WERI-Rb-1 (cell line): ENCODE results near the gene ABCD1.

Source experiments
- DNase-seq: peaks from one replicate; pipeline ENCODE4 v3.0.0-alpha.2; 2020
- H3K27ac ChIP-seq: fragments of 250-450 bp; sonication (Bioruptor Pico); 2 replicates; pipeline ENCODE4 v1.5.1; 2020; ENCODE audit warnings: mild to moderate bottlenecking, moderate library complexity
- H3K27me3 ChIP-seq: fragments of 250-450 bp; sonication (Bioruptor Pico); 2 replicates; pipeline ENCODE4 v1.5.1; 2021; ENCODE audit warnings: mild to moderate bottlenecking, low read depth, moderate library complexity; ENCODE audit not compliant: insufficient read depth, severe bottlenecking
- H3K36me3 ChIP-seq: fragments of 250-450 bp; sonication (Bioruptor Pico); 2 replicates; pipeline ENCODE4 v1.5.1; 2020; ENCODE audit warnings: mild to moderate bottlenecking, moderate library complexity
- H3K4me3 ChIP-seq: 2 replicates; pipeline ENCODE4 v1.5.1; 2011; ENCODE audit warnings: low read depth, mild to moderate bottlenecking, control low read depth, low read length
- H3K9me3 ChIP-seq: fragments of 250-450 bp; sonication (Bioruptor Pico); 2 replicates; pipeline ENCODE4 v1.5.1; 2021; ENCODE audit warnings: mild to moderate bottlenecking, moderate library complexity; ENCODE audit not compliant: severe bottlenecking
- TF ChIP-seq, protein P1 (sequence below): IDR thresholded peaks from 2 replicates; pipeline ENCODE4 v1.5.1; 2011; ENCODE audit warnings: low read depth, mild to moderate bottlenecking, control low read depth, inconsistent platforms, low read length

Gene ABCD1

DNA sequence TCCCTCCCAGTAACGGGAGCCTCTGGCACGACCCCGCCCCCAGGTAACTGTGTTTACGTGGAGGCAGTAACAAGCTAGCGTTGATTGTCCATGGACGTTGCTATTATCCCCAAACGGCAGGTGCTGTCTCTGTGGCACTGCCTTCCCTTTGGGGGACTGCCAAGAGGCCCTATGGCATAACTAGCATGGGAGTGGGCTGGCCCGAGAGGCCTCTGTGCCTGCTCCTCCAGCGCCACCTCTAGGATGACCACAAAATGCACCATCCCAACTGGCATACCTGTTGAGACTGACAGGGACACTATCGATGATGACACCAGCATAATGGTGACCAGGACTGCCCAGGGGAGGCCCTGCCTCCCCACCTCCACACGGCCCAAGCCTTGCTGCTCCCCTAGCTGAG lies 57.7 kb downstream of the ABCD1 start:
- Histone ChIP-seq H3K27ac (no peak overlapping the region), H3K27me3 (peaks cover 12% of the 10 kb centered on the region), H3K9me3 (no peaks in the 10 kb centered on the region), H3K36me3 (peaks cover 18% of the 10 kb centered on the region), H3K4me3 (no peak overlapping the region)
- TF ChIP-seq, protein P1, sequence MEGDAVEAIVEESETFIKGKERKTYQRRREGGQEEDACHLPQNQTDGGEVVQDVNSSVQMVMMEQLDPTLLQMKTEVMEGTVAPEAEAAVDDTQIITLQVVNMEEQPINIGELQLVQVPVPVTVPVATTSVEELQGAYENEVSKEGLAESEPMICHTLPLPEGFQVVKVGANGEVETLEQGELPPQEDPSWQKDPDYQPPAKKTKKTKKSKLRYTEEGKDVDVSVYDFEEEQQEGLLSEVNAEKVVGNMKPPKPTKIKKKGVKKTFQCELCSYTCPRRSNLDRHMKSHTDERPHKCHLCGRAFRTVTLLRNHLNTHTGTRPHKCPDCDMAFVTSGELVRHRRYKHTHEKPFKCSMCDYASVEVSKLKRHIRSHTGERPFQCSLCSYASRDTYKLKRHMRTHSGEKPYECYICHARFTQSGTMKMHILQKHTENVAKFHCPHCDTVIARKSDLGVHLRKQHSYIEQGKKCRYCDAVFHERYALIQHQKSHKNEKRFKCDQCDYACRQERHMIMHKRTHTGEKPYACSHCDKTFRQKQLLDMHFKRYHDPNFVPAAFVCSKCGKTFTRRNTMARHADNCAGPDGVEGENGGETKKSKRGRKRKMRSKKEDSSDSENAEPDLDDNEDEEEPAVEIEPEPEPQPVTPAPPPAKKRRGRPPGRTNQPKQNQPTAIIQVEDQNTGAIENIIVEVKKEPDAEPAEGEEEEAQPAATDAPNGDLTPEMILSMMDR, result peak; percentile 61
- peak; percentile 58 for DNase-seq

DNA sequence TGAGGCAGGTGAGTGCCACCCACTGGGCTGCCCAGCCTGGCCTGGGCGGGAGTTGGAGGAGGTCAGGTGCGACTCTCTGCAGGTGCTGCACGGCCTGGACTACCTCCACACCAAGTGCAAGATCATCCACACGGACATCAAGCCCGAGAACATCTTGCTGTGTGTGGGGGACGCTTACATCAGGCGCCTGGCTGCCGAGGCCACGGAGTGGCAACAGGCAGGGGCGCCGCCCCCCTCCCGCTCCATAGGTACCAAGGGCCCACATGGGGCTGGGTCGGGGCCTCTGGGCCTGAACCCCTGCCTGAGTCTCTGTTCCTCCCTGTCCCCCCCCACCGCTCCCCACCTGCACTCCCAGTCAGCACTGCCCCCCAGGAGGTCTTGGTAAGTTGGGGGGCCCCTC lies 58.2 kb downstream of the ABCD1 start:
- DNase-seq, result no peak
- H3K4me3 ChIP-seq, result no peak overlapping the region
- H3K27ac ChIP-seq, result no peak overlapping the region
- peaks cover 22% of the 10 kb centered on the region for H3K36me3 ChIP-seq
- TF ChIP-seq, protein P1, result no peak
- H3K27me3 ChIP-seq, result peaks cover 15% of the 10 kb centered on the region
- H3K9me3 ChIP-seq, result no peaks in the 10 kb centered on the region

DNA sequence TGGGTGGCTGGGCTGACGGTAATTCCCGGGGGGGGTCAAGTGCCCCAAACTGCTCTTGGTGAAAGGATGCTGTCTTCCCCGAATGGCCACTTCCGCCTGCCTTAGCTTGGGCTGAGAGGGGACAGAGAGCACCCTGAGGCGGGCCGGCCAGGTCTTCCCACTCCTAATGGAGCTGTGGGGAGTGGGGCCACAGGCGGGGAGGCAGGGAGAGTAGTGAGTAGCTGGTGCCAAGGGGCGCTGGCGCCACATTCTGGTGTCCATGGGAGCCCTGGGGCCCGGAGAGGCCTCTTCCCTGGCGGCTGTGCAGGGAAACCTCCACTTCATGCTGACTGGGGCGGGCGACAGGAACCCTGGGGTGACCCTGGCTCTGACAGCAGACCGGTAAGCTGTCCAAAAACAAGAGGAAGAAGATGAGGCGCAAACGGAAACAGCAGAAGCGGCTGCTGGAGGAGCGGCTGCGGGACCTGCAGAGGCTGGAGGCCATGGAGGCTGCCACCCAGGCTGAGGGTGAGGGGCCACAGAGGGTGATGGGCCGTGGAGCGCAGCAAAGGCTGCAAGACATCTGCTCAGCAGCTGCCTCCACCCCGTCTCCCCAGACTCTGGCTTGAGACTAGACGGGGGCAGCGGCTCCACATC lies 58.8 kb downstream of the ABCD1 start:
- no peak overlapping the region for H3K27ac ChIP-seq
- TF ChIP-seq, protein P1, result no peak
- H3K4me3 ChIP-seq, result no peak overlapping the region
- DNase-seq, result no peak
- peaks cover 28% of the 10 kb centered on the region for H3K36me3 ChIP-seq
- H3K27me3 ChIP-seq, result peaks cover 14% of the 10 kb centered on the region
- H3K9me3 ChIP-seq, result no peaks in the 10 kb centered on the region

DNA sequence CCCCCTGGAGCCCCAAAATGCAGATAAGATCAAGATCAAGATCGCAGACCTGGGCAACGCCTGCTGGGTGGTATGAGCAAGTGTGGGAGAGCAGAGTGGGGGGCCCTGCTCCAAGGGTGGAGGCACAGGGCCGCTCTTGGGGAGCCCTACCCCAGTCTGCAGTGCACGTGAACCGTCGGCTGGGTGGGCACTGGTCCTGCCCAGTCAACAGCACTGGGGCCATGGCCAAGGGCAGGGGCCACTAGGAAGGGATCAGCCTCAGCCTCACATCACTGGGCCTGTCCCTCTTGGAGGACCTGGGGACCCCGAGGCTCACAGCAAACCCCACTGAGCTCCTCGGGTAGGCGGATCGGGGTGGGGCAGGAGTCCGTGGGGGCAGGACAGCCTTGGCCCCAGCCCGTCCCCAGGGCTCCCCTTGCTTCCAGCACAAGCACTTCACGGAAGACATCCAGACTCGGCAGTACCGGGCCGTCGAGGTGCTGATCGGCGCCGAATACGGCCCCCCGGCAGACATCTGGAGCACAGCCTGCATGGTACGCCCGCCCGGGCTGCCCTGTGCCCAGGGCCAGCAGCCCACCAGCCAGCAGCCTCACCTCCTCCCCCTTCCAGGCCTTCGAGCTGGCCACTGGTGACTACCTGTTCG lies 59.8 kb downstream of the ABCD1 start:
- no peak for DNase-seq
- Histone ChIP-seq H3K9me3 (no peaks in the 10 kb centered on the region), H3K27ac (no peak overlapping the region), H3K27me3 (peaks cover 13% of the 10 kb centered on the region), H3K4me3 (no peak overlapping the region), H3K36me3 (peaks cover 37% of the 10 kb centered on the region)
- TF ChIP-seq, protein P1, result no peak

DNA sequence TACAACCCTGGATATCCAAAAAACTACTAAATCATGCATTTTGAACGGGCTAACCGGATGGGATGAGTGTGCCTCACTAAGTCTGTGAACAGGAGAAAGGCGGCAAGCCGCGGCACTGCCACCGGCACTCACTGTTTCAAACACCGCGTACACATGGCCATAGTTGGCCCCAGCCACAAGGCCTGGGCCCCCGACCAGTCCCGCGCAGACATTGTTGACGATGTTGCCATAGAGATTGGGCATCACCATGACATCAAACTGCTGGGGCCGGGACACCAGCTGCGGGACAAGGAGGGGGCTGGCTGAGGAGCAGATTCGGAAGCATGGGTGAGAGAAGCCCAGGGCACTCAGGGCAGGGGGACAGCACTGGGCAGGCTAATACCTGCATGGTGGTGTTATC lies 62.0 kb downstream of the ABCD1 start:
- no peak for DNase-seq
- TF ChIP-seq, protein P1, result no peak
- peaks cover 13% of the 10 kb centered on the region for H3K27me3 ChIP-seq
- H3K9me3 ChIP-seq, result no peaks in the 10 kb centered on the region
- peaks cover 45% of the 10 kb centered on the region for H3K36me3 ChIP-seq
- no peak overlapping the region for H3K27ac ChIP-seq
- H3K4me3 ChIP-seq, result no peak overlapping the region
